ENCODE measurements around the gene SNX9. TPM values are rescaled to one million over a fixed set of nuclear protein-coding genes. Genes with fewer than 3 reads are reported as not detected.

SNX9 gene
- 24.8 and 29.5 TPM in 2 replicates for total RNA-seq (2021)
- Bru-seq, nascent RNA: percentile 88 among the genes with signal in this experiment
- BruChase-seq, experiment 1, labeled RNA remaining after a 2-hour chase: percentile 75 among the genes with signal in this experiment
- BruChase-seq, experiment 2, labeled RNA remaining after a 6-hour chase: percentile 71 among the genes with signal in this experiment
- long read RNA-seq, full-length matches to known transcripts: 86 of 105 reads
- long read RNA-seq, partial matches to known transcripts: 7 of 105 reads
- long read RNA-seq, other reads (novel, unspliced or antisense): 12 of 105 reads

GRCh38 chr6:157823001-157823527, at the start of gene SNX9:
SNX9 (plus strand) TSS chr6:157823246; CDS start chr6:157823435, 189 bp downstream.
- TF ChIP-seq CTCF (conservative IDR thresholded peaks at IDR 0.05; ENCODE audit: low read depth, low read length) (no peak), EZH2 (IDR thresholded peaks at IDR 0.05; ENCODE audit: borderline replicate concordance, low read depth, low read length, poor library complexity, severe bottlenecking) (no peak)
- Histone ChIP-seq H3K27ac (ENCODE audit: low read depth, low read length, poor library complexity, severe bottlenecking) (peak within 1 kb of the TSS; percentile 90), H3K9me3 (ENCODE audit: low read depth, low read length, poor library complexity, severe bottlenecking) (no peaks in the 10 kb centered on the region), H3K4me1 (ENCODE audit: insufficient read depth, low read length, poor library complexity, severe bottlenecking) (peaks cover 5% of the 10 kb centered on the region), H3K36me3 (ENCODE audit: insufficient read depth, low read length, poor library complexity, severe bottlenecking) (no peaks in the 10 kb centered on the region), H3K4me3 (ENCODE audit: low read depth, low read length, poor library complexity, severe bottlenecking) (peak within 1 kb of the TSS; percentile 80), H3K27me3 (replicated peaks; ENCODE audit: insufficient read depth, low read depth, low read length, poor library complexity) (no peaks in the 10 kb centered on the region)
- DNase-seq (ENCODE audit: low spot score): peak; percentile 83
- no TSS peak for BruUV-seq (replicated peaks)
- POLR2A ChIA-PET (ENCODE audit: low non-redundant PET): no interaction called here
- CTCF ChIA-PET: no interaction called here
- intact Hi-C loops (cut with micrococcal nuclease; ENCODE audit: unreplicated experiment): no loop called here

- Histone ChIP-seq H3K36me3 (ENCODE audit: insufficient read depth, low read length, poor library complexity, severe bottlenecking) (no peaks in the 10 kb centered on the region), H3K27ac (ENCODE audit: low read depth, low read length, poor library complexity, severe bottlenecking) (no peak overlapping the region), H3K27me3 (replicated peaks; ENCODE audit: insufficient read depth, low read depth, low read length, poor library complexity) (no peaks in the 10 kb centered on the region), H3K9me3 (ENCODE audit: low read depth, low read length, poor library complexity, severe bottlenecking) (no peaks in the 10 kb centered on the region), H3K4me3 (ENCODE audit: low read depth, low read length, poor library complexity, severe bottlenecking) (no peak overlapping the region), H3K4me1 (ENCODE audit: insufficient read depth, low read length, poor library complexity, severe bottlenecking) (no peaks in the 10 kb centered on the region)
- intact Hi-C loops (cut with micrococcal nuclease; ENCODE audit: unreplicated experiment): no loop called here
- ChIA-PET CTCF (no interaction called here), POLR2A (ENCODE audit: low non-redundant PET) (no interaction called here)
- no TSS peak for BruUV-seq (replicated peaks)
- no peak for DNase-seq (ENCODE audit: low spot score)
- TF ChIP-seq EZH2 (IDR thresholded peaks at IDR 0.05; ENCODE audit: borderline replicate concordance, low read depth, low read length, poor library complexity, severe bottlenecking) (no peak), CTCF (conservative IDR thresholded peaks at IDR 0.05; ENCODE audit: low read depth, low read length) (no peak)
Observed at GRCh38 chr6:157773248-157773773, 49.7 kb upstream of the SNX9 start.

GRCh38 chr6:157774153-157775135, 48.6 kb upstream of the SNX9 start:
- Histone ChIP-seq H3K27me3 (replicated peaks; ENCODE audit: insufficient read depth, low read depth, low read length, poor library complexity) (no peaks in the 10 kb centered on the region), H3K4me3 (ENCODE audit: low read depth, low read length, poor library complexity, severe bottlenecking) (no peak overlapping the region), H3K4me1 (ENCODE audit: insufficient read depth, low read length, poor library complexity, severe bottlenecking) (no peaks in the 10 kb centered on the region), H3K27ac (ENCODE audit: low read depth, low read length, poor library complexity, severe bottlenecking) (no peak overlapping the region), H3K9me3 (ENCODE audit: low read depth, low read length, poor library complexity, severe bottlenecking) (no peaks in the 10 kb centered on the region), H3K36me3 (ENCODE audit: insufficient read depth, low read length, poor library complexity, severe bottlenecking) (no peaks in the 10 kb centered on the region)
- TF ChIP-seq CTCF (conservative IDR thresholded peaks at IDR 0.05; ENCODE audit: low read depth, low read length): no peak
- DNase-seq (ENCODE audit: low spot score): peak; percentile 39
- ChIA-PET POLR2A (ENCODE audit: low non-redundant PET) (no interaction called here), CTCF (no interaction called here)
- BruUV-seq (replicated peaks): no TSS peak
- intact Hi-C loops (cut with micrococcal nuclease; ENCODE audit: unreplicated experiment): no loop called here
